HUES6 (cell line): ENCODE results near the gene XPO6.

Source experiments
- H3K27ac ChIP-seq: 2 replicates; pipeline ENCODE4 v1.7.0; 2013; ENCODE audit warnings: low read depth, mild to moderate bottlenecking, low read length, inconsistent platforms
- H3K27me3 ChIP-seq: 2 replicates; pipeline ENCODE4 v1.6.1; 2013; ENCODE audit warnings: low read length; ENCODE audit not compliant: control insufficient read depth, insufficient read depth
- H3K36me3 ChIP-seq: 2 replicates; pipeline ENCODE4 v1.6.1; 2013; ENCODE audit warnings: low read length; ENCODE audit not compliant: control insufficient read depth, insufficient read depth
- H3K4me1 ChIP-seq: 2 replicates; pipeline ENCODE4 v1.6.1; 2013; ENCODE audit warnings: low read length; ENCODE audit not compliant: control insufficient read depth, insufficient read depth
- H3K4me3 ChIP-seq: 2 replicates; pipeline ENCODE4 v1.5.1; 2013; ENCODE audit warnings: low read depth, low read length
- H3K9ac ChIP-seq: one replicate; pipeline ENCODE4 v1.6.1; 2013; ENCODE audit warnings: mild to moderate bottlenecking, low read length
- H3K9me3 ChIP-seq: 2 replicates; pipeline ENCODE4 v1.6.1; 2013; ENCODE audit warnings: low read depth, low read length; ENCODE audit not compliant: control insufficient read depth, insufficient read depth

Gene XPO6

DNA sequence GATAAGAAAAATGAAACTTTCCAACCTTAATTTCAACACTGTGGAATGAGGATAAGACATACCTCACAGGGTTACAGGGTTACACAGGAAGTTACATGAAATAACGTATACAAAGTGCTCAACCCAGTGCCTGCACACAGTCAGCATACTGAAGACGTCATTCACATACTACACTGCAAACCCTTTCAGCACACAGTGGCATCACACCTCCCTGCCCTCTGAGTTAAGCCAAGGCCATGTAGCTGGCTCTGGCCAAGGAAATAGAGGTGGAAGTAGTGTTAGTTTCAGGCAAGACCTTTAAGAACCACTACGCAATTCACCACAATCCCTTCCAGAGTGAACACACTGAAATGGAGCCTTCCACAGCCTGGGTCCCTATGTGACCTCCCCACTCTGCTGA is 101.7 kb downstream of the XPO6 start:
- H3K4me3 ChIP-seq = no peak overlapping the region
- H3K9ac ChIP-seq = no peak overlapping the region
- peaks cover 94% of the 10 kb centered on the region for H3K36me3 ChIP-seq
- no peaks in the 10 kb centered on the region for H3K27me3 ChIP-seq
- H3K9me3 ChIP-seq = no peaks in the 10 kb centered on the region
- H3K4me1 ChIP-seq = no peaks in the 10 kb centered on the region
- no peak overlapping the region for H3K27ac ChIP-seq

DNA sequence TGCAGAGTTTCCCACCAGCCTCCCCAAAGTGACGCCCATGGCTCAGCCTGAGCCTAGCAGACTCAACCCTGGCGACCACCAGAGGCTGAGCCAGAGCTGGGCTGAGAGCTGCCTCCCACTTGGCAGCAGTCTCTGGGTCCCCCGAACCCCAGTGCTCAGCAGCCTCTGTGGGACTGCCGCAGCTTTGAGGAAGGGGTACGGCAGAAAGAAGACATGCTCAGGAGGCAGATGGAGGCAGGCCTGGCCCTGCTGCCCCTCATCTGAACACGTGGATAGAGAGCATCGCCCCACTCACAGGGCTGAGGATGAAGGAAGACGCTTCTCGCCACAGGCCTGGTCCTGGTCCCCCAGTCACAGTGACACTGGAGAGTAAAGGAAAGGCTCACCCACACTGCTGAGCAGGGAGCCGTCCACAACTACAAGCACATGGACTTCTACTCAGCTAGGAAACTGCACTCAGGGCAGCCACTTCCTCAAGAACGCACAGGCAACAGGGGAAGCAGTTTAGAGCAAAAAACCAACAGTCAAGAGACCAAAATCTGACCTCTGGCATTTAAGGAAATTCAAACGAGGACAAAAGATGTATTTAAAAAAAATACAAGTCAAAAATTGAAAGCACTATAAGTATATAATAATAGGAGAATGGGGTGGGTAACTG is 103.0 kb downstream of the XPO6 start:
- Histone ChIP-seq H3K27me3 (no peaks in the 10 kb centered on the region), H3K9me3 (no peaks in the 10 kb centered on the region), H3K4me1 (no peaks in the 10 kb centered on the region), H3K27ac (no peak overlapping the region), H3K4me3 (no peak overlapping the region), H3K36me3 (peaks cover 95% of the 10 kb centered on the region), H3K9ac (no peak overlapping the region)

DNA sequence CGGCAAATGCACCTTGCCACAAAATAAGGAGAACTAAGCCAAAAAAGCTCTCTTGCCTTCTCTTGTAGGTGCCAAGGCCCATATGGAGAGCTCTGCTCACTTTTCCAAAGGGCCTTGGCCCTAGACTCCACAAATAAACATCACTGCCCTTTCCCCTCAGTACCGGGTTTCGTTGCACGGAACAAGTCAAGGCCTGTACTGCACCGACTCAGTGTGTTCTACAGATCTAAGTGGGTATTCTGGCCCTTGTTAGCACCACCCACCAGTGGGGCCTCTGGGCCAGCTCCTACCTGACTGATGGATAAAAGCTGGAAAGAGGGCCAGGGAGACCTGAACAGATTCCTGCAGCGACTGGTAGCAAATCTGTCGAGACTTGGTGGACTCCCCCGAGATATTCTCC is 104.5 kb downstream of the XPO6 start:
- no peak overlapping the region for H3K4me3 ChIP-seq
- H3K9me3 ChIP-seq = no peaks in the 10 kb centered on the region
- no peak overlapping the region for H3K9ac ChIP-seq
- no peaks in the 10 kb centered on the region for H3K4me1 ChIP-seq
- no peaks in the 10 kb centered on the region for H3K27me3 ChIP-seq
- H3K36me3 ChIP-seq = peaks cover 97% of the 10 kb centered on the region
- H3K27ac ChIP-seq = no peak overlapping the region

- Histone ChIP-seq H3K4me1 (no peaks in the 10 kb centered on the region), H3K4me3 (no peak overlapping the region), H3K27ac (no peak overlapping the region), H3K27me3 (no peaks in the 10 kb centered on the region), H3K9me3 (no peaks in the 10 kb centered on the region), H3K36me3 (peaks cover 97% of the 10 kb centered on the region), H3K9ac (no peak overlapping the region)
Measured at GRCh38 chr16:28106467-28107215, 105.1 kb downstream of the XPO6 start.

DNA sequence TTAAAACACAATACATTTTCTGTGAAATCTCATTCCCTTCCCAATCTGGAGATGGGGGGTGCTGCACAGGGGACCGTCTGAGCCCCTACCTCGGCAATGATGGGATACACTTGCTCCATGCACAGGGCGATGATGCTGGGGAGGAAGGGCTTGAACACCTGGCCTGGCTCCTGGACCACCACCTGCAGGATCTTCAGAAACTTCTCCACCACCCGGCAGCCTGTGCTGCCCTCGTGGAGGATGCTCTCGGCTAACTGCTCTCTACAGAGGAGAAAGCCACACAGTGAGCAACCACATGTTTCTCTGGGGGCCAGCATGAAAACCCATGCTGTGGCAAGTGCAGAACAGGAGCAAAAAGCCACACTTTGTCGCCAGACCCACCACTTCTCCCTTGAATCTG is 105.8 kb downstream of the XPO6 start:
- no peak overlapping the region for H3K9ac ChIP-seq
- no peak overlapping the region for H3K27ac ChIP-seq
- H3K9me3 ChIP-seq = no peaks in the 10 kb centered on the region
- no peaks in the 10 kb centered on the region for H3K4me1 ChIP-seq
- H3K36me3 ChIP-seq = peaks cover 99% of the 10 kb centered on the region
- H3K4me3 ChIP-seq = no peak overlapping the region
- H3K27me3 ChIP-seq = no peaks in the 10 kb centered on the region

DNA sequence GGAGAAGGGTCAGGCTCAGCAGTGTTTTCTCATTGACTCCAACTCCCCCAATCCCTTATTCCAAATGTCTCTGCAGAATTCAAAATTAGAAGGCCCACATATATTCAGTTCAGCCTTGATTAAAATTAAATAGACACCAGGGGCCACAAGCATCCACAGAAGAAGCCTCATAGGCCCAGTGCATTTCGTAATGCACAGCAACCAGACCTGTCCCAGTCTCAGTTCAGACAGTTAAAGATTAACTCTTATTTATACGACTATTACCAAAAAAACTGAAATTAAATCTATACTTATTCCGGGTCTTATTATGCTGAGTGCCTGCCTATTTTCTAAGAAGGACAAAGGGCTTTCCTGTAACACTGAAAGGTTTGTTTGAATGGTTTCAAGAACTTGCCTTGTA is 106.5 kb downstream of the XPO6 start:
- Histone ChIP-seq H3K27ac (no peak overlapping the region), H3K9me3 (no peaks in the 10 kb centered on the region), H3K9ac (no peak overlapping the region), H3K27me3 (no peaks in the 10 kb centered on the region), H3K36me3 (peaks cover 99% of the 10 kb centered on the region), H3K4me1 (no peaks in the 10 kb centered on the region), H3K4me3 (no peak overlapping the region)

- Histone ChIP-seq H3K9ac (no peak overlapping the region), H3K4me1 (no peaks in the 10 kb centered on the region), H3K27ac (no peak overlapping the region), H3K9me3 (no peaks in the 10 kb centered on the region), H3K36me3 (peaks cover 96% of the 10 kb centered on the region), H3K27me3 (no peaks in the 10 kb centered on the region), H3K4me3 (no peak overlapping the region)
Measured at GRCh38 chr16:28104404-28104803, 107.4 kb downstream of the XPO6 start.

GRCh38 chr16:28103516-28104170 is 108.1 kb downstream of the XPO6 start:
- peaks cover 97% of the 10 kb centered on the region for H3K36me3 ChIP-seq
- no peak overlapping the region for H3K4me3 ChIP-seq
- no peak overlapping the region for H3K9ac ChIP-seq
- H3K27ac ChIP-seq = no peak overlapping the region
- no peaks in the 10 kb centered on the region for H3K9me3 ChIP-seq
- H3K27me3 ChIP-seq = no peaks in the 10 kb centered on the region
- no peaks in the 10 kb centered on the region for H3K4me1 ChIP-seq

- no peak overlapping the region for H3K9ac ChIP-seq
- H3K27me3 ChIP-seq = no peaks in the 10 kb centered on the region
- no peak overlapping the region for H3K4me3 ChIP-seq
- no peak overlapping the region for H3K27ac ChIP-seq
- H3K4me1 ChIP-seq = no peaks in the 10 kb centered on the region
- no peaks in the 10 kb centered on the region for H3K9me3 ChIP-seq
- H3K36me3 ChIP-seq = peaks cover 93% of the 10 kb centered on the region
Measured at GRCh38 chr16:28101533-28101890, 110.3 kb downstream of the XPO6 start.

GRCh38 chr16:28100810-28101532 is 110.8 kb downstream of the XPO6 start:
- Histone ChIP-seq H3K9ac (no peak overlapping the region), H3K27me3 (no peaks in the 10 kb centered on the region), H3K9me3 (no peaks in the 10 kb centered on the region), H3K27ac (no peak overlapping the region), H3K36me3 (peaks cover 88% of the 10 kb centered on the region), H3K4me3 (no peak overlapping the region), H3K4me1 (no peaks in the 10 kb centered on the region)
